SK-N-MC (cell line): Measurements from ENCODE around the gene PACS1.

Experiments used
- EZH2 ChIP-seq: fragments of 200-600 bp; sonication (generic); IDR thresholded peaks from one replicate; pipeline ENCODE4 v1.6.1; 2017; ENCODE audit warnings: antibody characterized with exemption
- FOXP2 ChIP-seq: optimal IDR thresholded peaks from 2 replicates; pipeline ENCODE3; 2011; ENCODE audit warnings: mild to moderate bottlenecking, moderate library complexity; ENCODE audit not compliant: insufficient read depth; ENCODE audit errors: extremely low read length, control extremely low read depth
- POLR2AphosphoS5 ChIP-seq: IDR thresholded peaks from 2 replicates; pipeline ENCODE4 v1.6.1; 2012; ENCODE audit warnings: mild to moderate bottlenecking, low read depth, low read length, borderline replicate concordance

DNA sequence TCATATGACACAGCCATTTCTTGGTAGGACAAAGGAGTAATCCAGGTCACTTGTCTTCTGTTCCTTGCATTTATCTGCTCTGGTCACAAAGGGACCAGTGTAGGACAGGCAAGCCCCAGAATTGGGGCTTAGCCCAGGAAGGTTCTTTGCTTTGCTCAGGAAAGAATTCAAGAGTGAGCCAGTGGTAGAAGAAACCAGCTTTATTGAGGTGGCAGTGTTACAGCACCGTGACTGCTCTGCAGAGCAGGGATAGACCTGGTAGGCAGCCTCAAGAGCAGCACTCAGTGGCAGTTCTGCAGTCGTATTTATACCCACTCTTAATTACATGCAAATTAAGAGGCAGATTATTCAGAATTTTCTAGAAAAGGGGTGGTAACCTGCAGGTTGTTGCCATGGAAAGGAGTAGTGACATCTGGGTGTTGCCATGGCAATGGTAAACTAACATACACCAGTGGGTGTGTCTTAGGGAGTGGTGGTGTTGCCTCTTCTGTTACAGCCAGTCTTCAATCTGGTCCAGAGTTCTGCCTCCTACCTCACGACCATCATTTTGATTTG lies 113.5 kb downstream of the PACS1 start:
- TF ChIP-seq EZH2 (no peak), POLR2AphosphoS5 (no peak), FOXP2 (no peak)
